H1 (cell line): Measurements from ENCODE around the gene RARRES2. TPM values are rescaled to one million over a fixed set of nuclear protein-coding genes. Genes with fewer than 3 reads are reported as not detected.

Source experiments
- CTCF ChIA-PET: fragments of 300-600 bp; sonication (Branson Sonifier 250); formaldehyde crosslinking; loops from one replicate; lab custom pipeline; 2021; ENCODE audit not compliant: partially characterized antibody; lab: Charles Lee
- POLR2A ChIA-PET: fragments of 300-600 bp; sonication (Branson Sonifier 250); formaldehyde crosslinking; loops from one replicate; lab custom pipeline; 2021; ENCODE audit warnings: inconsistent platforms; ENCODE audit not compliant: partially characterized antibody; lab: Charles Lee
- DNase-seq, 2 experiments: peaks; one replicate each; pipeline versions ENCODE4 v3.0.0 to v3.0.0-alpha.2; 2010 to 2022; ENCODE audit warnings: low spot score in 2 of 2, low read depth in 1 of 2, mixed read lengths in 1 of 2
- FAIRE-seq: peaks from 2 replicates; lab custom pipeline; 2011; peaks lifted over from hg19 to GRCh38; lab: Jason Lieb, UNC
- H2AFZ ChIP-seq: 2 replicates; pipeline ENCODE4 v1.8.1; 2012; ENCODE audit warnings: low read length, inconsistent platforms
- H2AK5ac ChIP-seq: 2 replicates; pipeline ENCODE4 v1.6.1; 2013; ENCODE audit warnings: low read depth, low read length
- H2BK120ac ChIP-seq: replicated peaks from 2 replicates; pipeline ENCODE3; 2013; ENCODE audit warnings: low read depth, low read length, inconsistent platforms
- H2BK12ac ChIP-seq: 2 replicates; pipeline ENCODE4 v1.6.1; 2013; ENCODE audit warnings: low read depth, low read length
- H2BK15ac ChIP-seq: 2 replicates; pipeline ENCODE4 v1.6.1; 2013; ENCODE audit warnings: low read length
- H2BK20ac ChIP-seq: 2 replicates; pipeline ENCODE4 v1.6.1; 2013; ENCODE audit warnings: low read length
- H2BK5ac ChIP-seq: 2 replicates; pipeline ENCODE4 v1.6.1; 2013; ENCODE audit warnings: low read depth, low read length
- H3K14ac ChIP-seq: 2 replicates; pipeline ENCODE4 v1.6.1; 2013; ENCODE audit warnings: inconsistent platforms; ENCODE audit not compliant: insufficient read length
- H3K18ac ChIP-seq: 2 replicates; pipeline ENCODE4 v1.6.1; 2013; ENCODE audit warnings: low read length; ENCODE audit errors: extremely low read depth
- H3K23ac ChIP-seq: 2 replicates; pipeline ENCODE4 v1.6.1; 2013; ENCODE audit warnings: inconsistent platforms; ENCODE audit not compliant: insufficient read length
- H3K23me2 ChIP-seq: 2 replicates; pipeline ENCODE4 v1.6.1; 2013; ENCODE audit warnings: low read depth, low read length
- H3K27ac ChIP-seq: 2 replicates; pipeline ENCODE4 v1.6.1; 2011; ENCODE audit warnings: low read depth, low read length, inconsistent platforms
- H3K27me3 ChIP-seq, 4 experiments: replicated peaks in 1 of 4; 1 replicate in 1 of 4; 2 replicates in 3 of 4; pipeline versions ENCODE4 v1.6.1 to v1.8.1; 2011 to 2013; ENCODE audit warnings: low read length in 3 of 4, mild to moderate bottlenecking in 3 of 4, inconsistent platforms in 2 of 4, mixed read lengths in 2 of 4, moderate library complexity in 1 of 4; ENCODE audit not compliant: control insufficient read depth in 3 of 4, insufficient read depth in 3 of 4; ENCODE audit errors: extremely low read depth in 1 of 4
- H3K36me3 ChIP-seq, 4 experiments: 2 replicates each; pipeline versions ENCODE4 v1.6.1 to v1.8.1; 2011 to 2013; ENCODE audit warnings: mild to moderate bottlenecking in 4 of 4, low read length in 3 of 4, moderate library complexity in 2 of 4, control low read depth in 1 of 4, inconsistent platforms in 1 of 4; ENCODE audit not compliant: insufficient read depth in 4 of 4, control insufficient read depth in 2 of 4
- H3K4ac ChIP-seq: replicated peaks from 2 replicates; pipeline ENCODE3; 2013; ENCODE audit warnings: low read length, low read depth, mixed read lengths, inconsistent platforms; ENCODE audit not compliant: insufficient read length
- H3K4me1 ChIP-seq, 4 experiments: replicated peaks in 1 of 4; 1 replicate in 1 of 4; 2 replicates in 3 of 4; pipeline versions ENCODE4 v1.6.1 to v1.8.1; 2011 to 2013; ENCODE audit warnings: low read length in 3 of 4, inconsistent platforms in 2 of 4, mixed read lengths in 1 of 4; ENCODE audit not compliant: insufficient read depth in 4 of 4, control insufficient read depth in 3 of 4
- H3K4me2 ChIP-seq, 2 experiments: 2 replicates each; pipeline versions ENCODE4 v1.6.1 to v1.8.1; 2011 to 2013; ENCODE audit warnings: low read depth in 2 of 2, low read length in 2 of 2, control low read depth in 1 of 2, inconsistent platforms in 1 of 2, mild to moderate bottlenecking in 1 of 2; ENCODE audit not compliant: insufficient read depth in 1 of 2
- H3K4me3 ChIP-seq, 4 experiments: fragments of 200-600, 300-600 bp in 1 of 4; sonication (generic), shearing (Covaris generic), sonication (Bioruptor Twin) in 1 of 4; 2 replicates each; pipeline versions ENCODE4 v1.5.1 to v1.8.1; 2011 to 2016; ENCODE audit warnings: low read length in 4 of 4, low read depth in 3 of 4, control low read depth in 2 of 4, inconsistent platforms in 2 of 4, mild to moderate bottlenecking in 2 of 4, mixed read lengths in 1 of 4, moderate library complexity in 1 of 4; ENCODE audit not compliant: insufficient read depth in 2 of 4; ENCODE audit errors: extremely low read depth in 1 of 4
- H3K56ac ChIP-seq: replicated peaks from 2 replicates; pipeline ENCODE3; 2013; ENCODE audit warnings: low read depth, mild to moderate bottlenecking, mixed read lengths, low read length, inconsistent platforms; ENCODE audit not compliant: insufficient read length
- H3K79me1 ChIP-seq: 2 replicates; pipeline ENCODE4 v1.6.1; 2013; ENCODE audit warnings: low read depth, low read length, control low read depth
- H3K79me2 ChIP-seq, 2 experiments: 2 replicates each; pipeline versions ENCODE4 v1.6.1 to v1.8.1; 2012 to 2013; ENCODE audit warnings: low read length in 2 of 2, mild to moderate bottlenecking in 2 of 2, inconsistent platforms in 1 of 2; ENCODE audit not compliant: insufficient read depth in 2 of 2, control insufficient read depth in 1 of 2
- H3K9ac ChIP-seq, 4 experiments: replicated peaks in 1 of 4; 1 replicate in 1 of 4; 2 replicates in 3 of 4; pipeline versions ENCODE4 v1.6.1 to v1.8.1; 2011 to 2013; ENCODE audit warnings: low read depth in 3 of 4, low read length in 3 of 4, control low read depth in 2 of 4, mild to moderate bottlenecking in 2 of 4, moderate library complexity in 2 of 4, inconsistent platforms in 1 of 4; ENCODE audit errors: extremely low read depth in 1 of 4
- H3K9me3 ChIP-seq, 2 experiments: 2 replicates each; pipeline versions ENCODE4 v1.6.1 to v1.8.1; 2012 to 2013; ENCODE audit warnings: mild to moderate bottlenecking in 2 of 2, moderate library complexity in 2 of 2, control low read depth in 1 of 2, inconsistent platforms in 1 of 2, low read depth in 1 of 2, low read length in 1 of 2, mixed read lengths in 1 of 2; ENCODE audit not compliant: insufficient read depth in 2 of 2
- H4K20me1 ChIP-seq, 2 experiments: replicated peaks in 1 of 2; 2 replicates each; pipeline versions ENCODE3 to v1.8.1; 2011 to 2013; ENCODE audit warnings: inconsistent platforms in 2 of 2, low read length in 2 of 2, mild to moderate bottlenecking in 1 of 2; ENCODE audit not compliant: insufficient read depth in 2 of 2, control insufficient read depth in 1 of 2
- H4K5ac ChIP-seq: 2 replicates; pipeline ENCODE4 v1.6.1; 2013; ENCODE audit warnings: low read length, low read depth, mixed read lengths, inconsistent platforms; ENCODE audit not compliant: insufficient read length
- H4K8ac ChIP-seq: 2 replicates; pipeline ENCODE4 v1.8.0; 2013; ENCODE audit warnings: mild to moderate bottlenecking, moderate library complexity, low read length, inconsistent platforms; ENCODE audit not compliant: insufficient read depth; ENCODE audit errors: extremely low read depth
- H4K91ac ChIP-seq: replicated peaks from 2 replicates; pipeline ENCODE3; 2013; ENCODE audit warnings: low read length, mixed read lengths, inconsistent platforms; ENCODE audit not compliant: insufficient read length
- KDM1A ChIP-seq: fragments of 200-600, 300-600 bp; sonication (generic); IDR thresholded peaks from 2 replicates; pipeline ENCODE4 v1.7.1; 2016; ENCODE audit warnings: mild to moderate bottlenecking, low read length, borderline replicate concordance
- MAFK ChIP-seq: IDR thresholded peaks from 2 replicates; pipeline ENCODE4 v1.6.1; 2012; ENCODE audit warnings: low read depth, mild to moderate bottlenecking, improper control_type of control experiment, low read length
- NRF1 ChIP-seq: IDR thresholded peaks from 2 replicates; pipeline ENCODE4 v1.6.1; 2011; ENCODE audit warnings: mild to moderate bottlenecking, low read depth, low read length, improper control_type of control experiment
- SIX5 ChIP-seq: IDR thresholded peaks from 2 replicates; pipeline ENCODE4 v1.6.1; 2011; ENCODE audit warnings: mild to moderate bottlenecking, low read depth, low read length
- YY1 ChIP-seq: IDR thresholded peaks from 2 replicates; pipeline ENCODE4 v1.6.1; 2011; ENCODE audit warnings: low read depth, mild to moderate bottlenecking, low read length
- WGBS, 2 experiments: shearing (Covaris generic) in 1 of 2; methylation state at CpG; one replicate each; pipeline versions ENCODE4 v1.1.6 to v1.1.7; 2013 to 2015; ENCODE audit warnings: low lambda C conversion rate in 2 of 2, mixed read lengths in 2 of 2, inconsistent platforms in 1 of 2, low coverage in 1 of 2, missing lambda C conversion rate in 1 of 2; ENCODE audit not compliant: insufficient replicate concordance in 2 of 2, insufficient coverage in 1 of 2, insufficient read length in 1 of 2; ENCODE audit errors: extremely low coverage in 1 of 2, missing lambda C conversion rate in 1 of 2; 5-methylcytosine and 5-hydroxymethylcytosine counted together
- polyA plus RNA-seq, 7 experiments: library from polyadenylated mRNA; depleted of rRNA in 3 of 7; stranded (reverse) in 5 of 7; unstranded in 2 of 7; fragments of >200 nt in 5 of 7; fragments of 200-250 nt in 2 of 7; gene quantifications; 1 replicate in 5 of 7; 2 replicates in 1 of 7; 4 replicates in 1 of 7; pipeline versions ENCODE4 v1.2.1 to v1.2.3, GENCODE V29; 2011 to 2013; ENCODE audit warnings: missing spikeins in 2 of 7, mixed read lengths in 2 of 7
- total RNA-seq: library from RNA; stranded (reverse); fragmentation: NEBNext Ultra II Directional; extraction: Animal tissue kit (Norgen Biotek cat#: 25700); gene quantifications from 2 replicates; pipeline ENCODE4 v1.2.1, GENCODE V29; 2021
- TF ChIP-seq, protein P1 (sequence below): IDR thresholded peaks from 2 replicates; pipeline ENCODE4 v1.6.1; 2012; ENCODE audit warnings: inconsistent platforms

RARRES2 gene
- total and polyA plus RNA-seq, 2 of the 8 experiments (the other 6 are each of a cell fraction or from before 2014, with no cell fraction given) = 254 to 441 TPM

DNA sequence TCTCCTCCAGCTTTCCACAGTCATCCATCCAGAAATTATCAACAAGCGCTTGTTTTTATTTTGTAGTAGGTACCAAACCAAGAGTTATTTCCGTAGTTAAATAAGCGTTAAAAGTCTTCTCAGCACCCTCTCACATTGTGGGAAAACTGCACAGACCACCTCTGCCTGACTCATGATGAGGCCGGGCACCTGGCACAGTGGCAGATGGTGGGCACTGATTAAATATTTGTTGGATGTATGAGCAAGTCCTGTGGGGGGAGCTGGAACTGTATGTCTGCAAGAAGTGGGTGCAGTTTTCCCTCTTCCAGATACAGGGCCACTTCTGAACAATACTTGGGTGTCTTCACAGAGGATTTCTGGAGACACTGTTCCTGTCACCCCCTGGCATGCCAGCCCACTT is 21.9 kb upstream of the RARRES2 start:
- WGBS, 2 experiments = 99% methylated on average over 4 of the region's 4 CpGs; no CpG with 5 or more reads in 1 of the 2 experiments
- no peaks in the 10 kb centered on the region; a peak in 1 of 7 replicates for H3K27me3 ChIP-seq
- no peak overlapping the region for H3K18ac ChIP-seq
- H2BK20ac ChIP-seq = no peak overlapping the region
- no peak overlapping the region for H2AFZ ChIP-seq
- H3K27ac ChIP-seq = no peak overlapping the region
- H3K79me2 ChIP-seq = no peaks in the 10 kb centered on the region
- H3K9me3 ChIP-seq = no peaks in the 10 kb centered on the region
- no peak overlapping the region for H2BK5ac ChIP-seq
- no peak overlapping the region for H2BK12ac ChIP-seq
- H3K23ac ChIP-seq = no peak overlapping the region
- no peak overlapping the region for H2AK5ac ChIP-seq
- DNase-seq = no peak
- no peaks in the 10 kb centered on the region for H3K36me3 ChIP-seq
- no peaks in the 10 kb centered on the region; the same call in 1 of the 2 replicates for H3K79me1 ChIP-seq
- no peak for FAIRE-seq
- no peak overlapping the region for H4K91ac ChIP-seq
- H3K4me2 ChIP-seq = no peak overlapping the region
- H4K20me1 ChIP-seq = peaks cover 0 to 5% of the 10 kb centered on the region in 2 experiments
- H3K56ac ChIP-seq = no peak overlapping the region
- H3K4me3 ChIP-seq = no peak overlapping the region
- H4K5ac ChIP-seq = no peak overlapping the region
- H2BK120ac ChIP-seq = no peak overlapping the region
- no peak overlapping the region for H3K14ac ChIP-seq
- ChIA-PET POLR2A (interaction anchor here (1.0 to 3.8 kb wide), 6 partner anchors 9 to 48 kb away, joined by 3 to 43 read pairs (median 6); no protein-coding TSS in a partner anchor), CTCF (interaction anchor here (1.0 to 1.9 kb wide), 6 partner anchors 9 to 511 kb away, joined by 3 to 5 read pairs (median 4); no protein-coding TSS in a partner anchor)
- no peak overlapping the region for H3K4ac ChIP-seq
- no peak overlapping the region for H3K9ac ChIP-seq
- no peak overlapping the region for H4K8ac ChIP-seq
- H3K4me1 ChIP-seq = peaks cover 14 to 21% (median 15%) of the 10 kb centered on the region in 4 experiments
- H2BK15ac ChIP-seq = no peak overlapping the region; the same call in 1 of the 2 replicates
- peaks cover 14% of the 10 kb centered on the region; the same call in 1 of the 2 replicates for H3K23me2 ChIP-seq
- TF ChIP-seq, protein P1, sequence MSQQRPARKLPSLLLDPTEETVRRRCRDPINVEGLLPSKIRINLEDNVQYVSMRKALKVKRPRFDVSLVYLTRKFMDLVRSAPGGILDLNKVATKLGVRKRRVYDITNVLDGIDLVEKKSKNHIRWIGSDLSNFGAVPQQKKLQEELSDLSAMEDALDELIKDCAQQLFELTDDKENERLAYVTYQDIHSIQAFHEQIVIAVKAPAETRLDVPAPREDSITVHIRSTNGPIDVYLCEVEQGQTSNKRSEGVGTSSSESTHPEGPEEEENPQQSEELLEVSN = no peak
- no peak for TF ChIP-seq KDM1A
- no peak for TF ChIP-seq YY1
- TF ChIP-seq NRF1 = no peak
- no peak for TF ChIP-seq MAFK
- no peak for TF ChIP-seq SIX5
